Esophagus muscularis mucosa (tissue), 4 donors: ENCODE measurements around the gene HEYL. TPM values are rescaled to one million over a fixed set of nuclear protein-coding genes. Genes with fewer than 3 reads are reported as not detected.
A peak's percentile ranks its signal among the peaks of the same experiment; 100 is the strongest.

Experiments used
- DNase-seq: peaks from one replicate; pipeline ENCODE4 v3.0.0-alpha.2; 2017; ENCODE audit errors: extremely low spot score
- H3K27ac ChIP-seq, 4 donors: fragments of 200-600 bp; sonication (generic); replicated peaks in 1 of 4; 1 replicate in 3 of 4; 2 replicates in 1 of 4; pipeline ENCODE4 v1.5.1; 2016 to 2019; ENCODE audit warnings: mild to moderate bottlenecking in 1 of 4
- H3K27me3 ChIP-seq, 4 donors: fragments of 200-600 bp; sonication (generic); one replicate each; pipeline versions ENCODE4 v1.5.1 to v1.6.0; 2016 to 2019
- H3K36me3 ChIP-seq, 4 donors: fragments of 200-600 bp; sonication (generic); one replicate each; pipeline ENCODE4 v1.5.1; 2016 to 2019
- H3K4me1 ChIP-seq, 4 donors: fragments of 200-600 bp; sonication (generic); one replicate each; pipeline ENCODE4 v1.5.1; 2016 to 2019
- H3K4me3 ChIP-seq, 4 donors: fragments of 200-600 bp; sonication (generic); 1 replicate in 2 of 4; 2 replicates in 2 of 4; pipeline ENCODE4 v1.5.1; 2016 to 2019; ENCODE audit warnings: mild to moderate bottlenecking in 4 of 4, moderate library complexity in 1 of 4
- H3K9me3 ChIP-seq, 4 donors: fragments of 200-600 bp; sonication (generic); 1 replicate in 3 of 4; 2 replicates in 1 of 4; pipeline ENCODE4 v1.5.1; 2016 to 2019
- EP300 ChIP-seq: sonication (generic); formaldehyde crosslinking; IDR thresholded peaks from one replicate; pipeline ENCODE4 v1.6.1; 2017; ENCODE audit warnings: antibody characterized with exemption
- POLR2A ChIP-seq: fragments of 450-650 bp; IDR thresholded peaks from one replicate; pipeline ENCODE4 v1.6.1; 2017; ENCODE audit warnings: antibody characterized with exemption, moderate library complexity, mild to moderate bottlenecking, low read depth
- POLR2AphosphoS5 ChIP-seq, 2 donors: sonication (generic); formaldehyde crosslinking; IDR thresholded peaks; one replicate each; pipeline ENCODE4 v1.6.1; 2017; ENCODE audit warnings: antibody characterized with exemption in 2 of 2
- WGBS: methylation state at CpG from one replicate; pipeline ENCODE4 v1.1.5; 2018; 5-methylcytosine and 5-hydroxymethylcytosine counted together
- intact Hi-C: fragments of 100-400 bp; cut with DNase I; formaldehyde crosslinking; loops from one replicate; pipeline ENCODE4 v1.15.1; 2023
- total RNA-seq, 4 donors: library from RNA; depleted of rRNA; stranded (reverse); fragments of >200 nt; gene quantifications; one replicate each; pipeline versions ENCODE4 v1.1.0 to v1.2.1, GENCODE V29; 2016
- TF ChIP-seq, protein P1 (sequence below), 3 experiments: fragments of 200-600 bp in 2 of 3; fragments of 450-650 bp in 1 of 3; sonication (generic) in 2 of 3; IDR thresholded peaks; one replicate each; pipeline ENCODE4 v1.5.1; 2017 to 2019; ENCODE audit warnings: antibody characterized with exemption in 3 of 3, mild to moderate bottlenecking in 2 of 3, moderate library complexity in 1 of 3

HEYL gene
- total RNA-seq, 4 donors from 2014 or later: 5.6 to 8.8 (median 8.4) TPM

DNA sequence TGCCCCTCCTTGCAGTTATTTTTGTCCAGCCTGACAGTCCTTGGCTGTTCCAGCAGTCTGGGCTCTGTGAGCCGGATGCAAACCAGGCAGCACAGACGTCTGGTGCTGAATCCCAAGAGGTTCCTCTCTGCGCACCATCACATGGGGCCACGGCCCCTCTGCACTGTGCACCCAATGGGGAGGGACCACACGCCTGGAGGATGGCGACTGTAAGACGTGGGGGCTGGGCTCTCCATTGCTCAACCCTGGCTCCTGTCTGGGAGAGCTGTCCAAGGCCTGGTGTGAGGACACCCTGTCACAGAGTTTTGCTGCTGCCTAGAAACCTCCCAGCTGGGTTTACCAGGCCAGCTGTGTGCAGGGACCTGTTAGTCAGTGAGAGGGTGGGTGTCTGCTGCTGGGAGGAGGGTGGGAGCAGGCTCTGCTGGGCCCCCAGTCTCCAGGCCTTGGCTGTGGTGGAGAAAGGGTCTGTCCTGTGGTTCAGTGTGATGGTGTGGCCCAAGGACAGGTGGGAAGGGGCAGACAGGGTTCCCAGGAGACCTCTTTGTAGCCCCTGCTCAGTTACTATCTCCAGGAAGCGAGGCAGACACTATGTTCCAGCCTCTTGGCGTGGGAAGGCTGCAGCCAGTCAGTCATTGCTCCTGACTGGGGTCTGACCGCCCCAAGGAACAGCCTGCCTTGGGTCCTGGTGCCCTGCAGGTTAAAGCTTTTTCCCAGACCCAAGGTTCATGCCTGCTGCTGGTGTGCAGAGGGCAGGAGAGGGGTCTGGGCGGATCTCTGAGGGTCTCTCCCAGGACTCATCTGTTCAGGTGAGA lies 13.8 kb downstream of the HEYL start:
- Histone ChIP-seq H3K36me3 (peaks cover 0 to 24% (median 9%) of the 10 kb centered on the region in 4 donors), H3K4me3 (no peak overlapping the region), H3K27ac (peak overlapping the region; percentile 21 to 63 (median 60)), H3K4me1 (peaks cover 16 to 32% (median 29%) of the 10 kb centered on the region in 4 donors), H3K9me3 (no peaks in the 10 kb centered on the region), H3K27me3 (no peaks in the 10 kb centered on the region)
- TF ChIP-seq POLR2AphosphoS5 (IDR thresholded peaks at IDR 0.05): peak; percentile 75 to 76
- TF ChIP-seq, protein P1, sequence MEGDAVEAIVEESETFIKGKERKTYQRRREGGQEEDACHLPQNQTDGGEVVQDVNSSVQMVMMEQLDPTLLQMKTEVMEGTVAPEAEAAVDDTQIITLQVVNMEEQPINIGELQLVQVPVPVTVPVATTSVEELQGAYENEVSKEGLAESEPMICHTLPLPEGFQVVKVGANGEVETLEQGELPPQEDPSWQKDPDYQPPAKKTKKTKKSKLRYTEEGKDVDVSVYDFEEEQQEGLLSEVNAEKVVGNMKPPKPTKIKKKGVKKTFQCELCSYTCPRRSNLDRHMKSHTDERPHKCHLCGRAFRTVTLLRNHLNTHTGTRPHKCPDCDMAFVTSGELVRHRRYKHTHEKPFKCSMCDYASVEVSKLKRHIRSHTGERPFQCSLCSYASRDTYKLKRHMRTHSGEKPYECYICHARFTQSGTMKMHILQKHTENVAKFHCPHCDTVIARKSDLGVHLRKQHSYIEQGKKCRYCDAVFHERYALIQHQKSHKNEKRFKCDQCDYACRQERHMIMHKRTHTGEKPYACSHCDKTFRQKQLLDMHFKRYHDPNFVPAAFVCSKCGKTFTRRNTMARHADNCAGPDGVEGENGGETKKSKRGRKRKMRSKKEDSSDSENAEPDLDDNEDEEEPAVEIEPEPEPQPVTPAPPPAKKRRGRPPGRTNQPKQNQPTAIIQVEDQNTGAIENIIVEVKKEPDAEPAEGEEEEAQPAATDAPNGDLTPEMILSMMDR (IDR thresholded peaks at IDR 0.05): no peak
- peak; percentile 96 for DNase-seq
- intact Hi-C loops: no loop called here
- 55% methylated on average over 5 of the region's 11 CpGs for WGBS

DNA sequence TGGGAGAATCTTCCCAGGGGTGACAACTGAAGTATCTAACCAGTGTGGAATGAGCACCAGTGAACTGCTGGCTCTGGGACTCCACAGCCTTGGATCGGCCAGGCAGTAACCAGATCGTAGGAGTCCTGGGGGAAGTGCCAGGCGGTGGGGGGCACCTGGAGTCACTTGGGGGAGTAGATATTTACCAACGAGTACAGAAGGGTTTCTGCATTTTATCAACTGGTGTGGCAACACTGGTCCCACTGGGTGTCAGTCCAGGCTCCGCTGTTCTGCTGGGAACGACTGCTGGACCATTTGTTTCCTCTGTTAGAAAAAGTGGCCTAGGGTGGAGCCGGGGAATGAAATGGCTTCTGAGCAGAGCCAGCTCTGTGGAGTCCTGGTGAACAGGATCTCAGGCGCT lies 14.4 kb downstream of the HEYL start:
- no peaks in the 10 kb centered on the region for H3K9me3 ChIP-seq
- 67% methylated on average over 7 of the region's 8 CpGs for WGBS
- TF ChIP-seq, protein P1 (IDR thresholded peaks at IDR 0.05): no peak
- TF ChIP-seq EP300: no peak
- no peak for TF ChIP-seq POLR2AphosphoS5 (IDR thresholded peaks at IDR 0.05)
- no peak for TF ChIP-seq POLR2A
- no peaks in the 10 kb centered on the region for H3K27me3 ChIP-seq
- H3K4me1 ChIP-seq: peaks cover 16 to 32% (median 29%) of the 10 kb centered on the region in 4 donors
- intact Hi-C loops: no loop called here
- H3K36me3 ChIP-seq: peaks cover 0 to 18% (median 6%) of the 10 kb centered on the region in 4 donors
- DNase-seq: no peak
- H3K4me3 ChIP-seq: no peak overlapping the region
- H3K27ac ChIP-seq: peak overlapping the region in 3 of 4 donors; percentile 16 to 59 (median 55)

DNA sequence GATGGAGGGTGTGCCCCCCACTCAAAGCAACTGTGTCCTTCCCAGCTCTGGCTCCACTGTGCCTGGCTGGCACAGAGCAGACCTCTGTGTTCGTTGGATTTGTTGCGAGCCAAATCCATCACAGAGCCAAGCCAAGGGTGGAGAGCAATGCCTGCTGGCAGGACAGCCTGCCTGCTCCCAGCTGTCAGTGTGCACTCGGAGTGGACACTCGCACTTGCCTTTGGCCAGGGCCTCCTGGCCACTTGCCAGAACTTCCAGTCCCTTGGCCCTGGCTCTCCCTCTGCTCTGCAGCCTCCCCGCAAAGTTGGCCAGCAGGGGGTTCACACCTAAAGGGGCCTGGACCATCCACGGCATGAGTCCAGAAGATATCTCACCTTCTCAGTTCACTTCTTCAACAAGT lies 16.4 kb downstream of the HEYL start:
- no peak overlapping the region for H3K4me3 ChIP-seq
- H3K27ac ChIP-seq: no peak overlapping the region
- no peak for DNase-seq
- intact Hi-C loops: no loop called here
- WGBS: 79% methylated on average over 5 of the region's 6 CpGs
- H3K36me3 ChIP-seq: peaks cover 0 to 5% (median 2%) of the 10 kb centered on the region in 4 donors
- H3K27me3 ChIP-seq: no peaks in the 10 kb centered on the region
- TF ChIP-seq EP300 (no peak), POLR2AphosphoS5 (IDR thresholded peaks at IDR 0.05) (no peak), POLR2A (no peak)
- TF ChIP-seq, protein P1 (IDR thresholded peaks at IDR 0.05): no peak
- H3K4me1 ChIP-seq: peaks cover 16 to 32% (median 29%) of the 10 kb centered on the region in 4 donors
- H3K9me3 ChIP-seq: no peaks in the 10 kb centered on the region

DNA sequence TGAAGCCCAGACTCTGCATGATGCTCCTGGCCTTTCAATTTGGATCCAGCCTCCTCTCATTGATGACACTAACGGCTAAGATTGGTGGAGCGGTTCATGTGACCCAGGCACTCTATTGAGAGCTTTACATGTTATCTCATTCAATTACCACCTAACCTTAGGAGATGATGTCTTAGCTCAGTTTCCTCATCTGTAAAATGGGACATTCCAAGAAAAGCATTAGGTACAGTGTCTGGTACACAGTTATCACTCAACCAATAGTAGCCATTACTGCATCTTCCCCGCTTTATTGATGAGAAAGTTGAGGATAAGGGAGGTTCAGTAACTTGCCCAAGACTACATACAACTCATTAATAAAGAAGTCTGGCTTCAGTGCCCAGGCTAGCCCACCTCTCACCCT lies 17.0 kb downstream of the HEYL start:
- Histone ChIP-seq H3K27me3 (no peaks in the 10 kb centered on the region), H3K4me3 (no peak overlapping the region), H3K9me3 (no peaks in the 10 kb centered on the region), H3K36me3 (peaks cover 0 to 5% (median under 1%) of the 10 kb centered on the region in 4 donors), H3K27ac (no peak overlapping the region), H3K4me1 (peaks cover 16 to 32% (median 29%) of the 10 kb centered on the region in 4 donors)
- intact Hi-C loops: no loop called here
- 96% methylated on average over 3 of the region's 3 CpGs for WGBS
- DNase-seq: no peak
- TF ChIP-seq POLR2A (no peak), EP300 (no peak), POLR2AphosphoS5 (IDR thresholded peaks at IDR 0.05) (no peak)
- TF ChIP-seq, protein P1 (IDR thresholded peaks at IDR 0.05): no peak
